Dedifferentiated amniotic fluid mesenchymal stem cell (primary cell): ENCODE data around the gene MAT1A.
"Not testable (repeated sequence)": the region's sequence is repeated elsewhere in the genome, so short reads cannot be mapped to it uniquely, and the experiment has no call there.

Source experiments
- DNase-seq: peaks from one replicate; pipeline ENCODE4 v3.0.0-alpha.2; 2016; ENCODE audit errors: extremely low spot score

MAT1A gene

GRCh38 chr10:80289451-80290287 lies at the start of gene MAT1A:
TSS of gene MAT1A (minus strand) at chr10:80289658. CDS start at chr10:80289423, 235 bp downstream.
- no peak for DNase-seq

- DNase-seq: no peak
These were observed 44.5 kb upstream of the MAT1A start for GRCh38 chr10:80333983-80334382.

- DNase-seq: no peak
These were observed 35.5 kb upstream of the MAT1A start for GRCh38 chr10:80324891-80325364.

- no peak for DNase-seq
These were observed 34.6 kb upstream of the MAT1A start for GRCh38 chr10:80324086-80324485.

GRCh38 chr10:80323311-80323710 lies 33.9 kb upstream of the MAT1A start:
- no peak for DNase-seq

GRCh38 chr10:80322711-80323110 lies 33.3 kb upstream of the MAT1A start:
- no peak for DNase-seq

GRCh38 chr10:80322158-80322557 lies 32.7 kb upstream of the MAT1A start:
- no peak for DNase-seq

- DNase-seq: no peak
These were observed 31.7 kb upstream of the MAT1A start for GRCh38 chr10:80321183-80321582.

GRCh38 chr10:80320377-80320776 lies 30.9 kb upstream of the MAT1A start:
- DNase-seq: no peak

GRCh38 chr10:80319725-80320290 lies 30.4 kb upstream of the MAT1A start:
- DNase-seq: no peak

GRCh38 chr10:80319318-80319717 lies 29.9 kb upstream of the MAT1A start:
- DNase-seq: no peak

- DNase-seq: no peak
These were observed 29.3 kb upstream of the MAT1A start for GRCh38 chr10:80318742-80319141.

GRCh38 chr10:80315391-80315790 lies 25.9 kb upstream of the MAT1A start:
- no peak for DNase-seq

GRCh38 chr10:80313523-80313922 lies 24.1 kb upstream of the MAT1A start:
- DNase-seq: no peak

- not testable (repeated sequence) for DNase-seq
These were observed 16.5 kb upstream of the MAT1A start for GRCh38 chr10:80305989-80306388.

- DNase-seq: no peak
These were observed 7.5 kb upstream of the MAT1A start for GRCh38 chr10:80296942-80297341.

GRCh38 chr10:80292607-80293239 lies 3.3 kb upstream of the MAT1A start:
- DNase-seq: no peak

GRCh38 chr10:80290474-80291220 lies 1.2 kb upstream of the MAT1A start:
- no peak for DNase-seq

GRCh38 chr10:80288849-80289248 lies 609 bp downstream of the MAT1A start:
- DNase-seq: no peak

- no peak for DNase-seq
These were observed 4.9 kb downstream of the MAT1A start for GRCh38 chr10:80284522-80284921.

- DNase-seq: no peak
These were observed 5.8 kb downstream of the MAT1A start for GRCh38 chr10:80283536-80284199.

- no peak for DNase-seq
These were observed 6.3 kb downstream of the MAT1A start for GRCh38 chr10:80283119-80283518.
